Measurements from ENCODE around the gene NKX1-1. TPM values are rescaled to one million over a fixed set of nuclear protein-coding genes. Genes with fewer than 3 reads are reported as not detected.

The NKX1-1 gene
- total RNA-seq, 2 experiments from 2014 or later = not detected

DNA sequence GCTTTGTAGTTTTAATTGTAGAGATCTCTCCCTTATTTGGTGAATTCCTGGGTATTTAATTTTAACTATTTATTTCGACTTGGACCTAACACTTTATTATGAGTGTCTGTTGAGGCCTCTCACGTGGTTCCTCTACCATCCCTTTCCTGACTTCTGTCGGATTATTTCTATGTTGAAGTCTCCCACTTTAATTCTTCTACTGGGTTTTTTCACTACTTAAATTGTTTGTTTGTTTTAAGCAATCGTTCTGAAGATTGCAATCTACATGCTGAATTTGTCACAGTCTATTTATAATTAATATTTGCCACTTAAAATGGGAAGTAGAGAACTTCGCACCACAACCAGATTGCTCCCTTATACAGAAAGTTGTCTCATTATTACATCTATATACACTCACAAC, 20.8 kb upstream of the NKX1-1 start:
- H3K9me3 ChIP-seq (ENCODE audit: control insufficient read depth in 1 of 2, insufficient read depth in 1 of 2, low read length in 2 of 2) = no peaks in the 10 kb centered on the region
- ATAC-seq (ENCODE audit: poor library complexity) (no peak), DNase-seq (no peak)
- Mint-ChIP-seq H3K4me3 (no peak overlapping the region), H3K27me3 (peaks cover 27% of the 10 kb centered on the region), H3K4me1 (ENCODE audit: low read depth) (no peaks in the 10 kb centered on the region), H3K27ac (no peak overlapping the region), H3K36me3 (ENCODE audit: low read depth) (no peaks in the 10 kb centered on the region), H3K9me3 (no peaks in the 10 kb centered on the region)
- TF ChIP-seq, protein P1, sequence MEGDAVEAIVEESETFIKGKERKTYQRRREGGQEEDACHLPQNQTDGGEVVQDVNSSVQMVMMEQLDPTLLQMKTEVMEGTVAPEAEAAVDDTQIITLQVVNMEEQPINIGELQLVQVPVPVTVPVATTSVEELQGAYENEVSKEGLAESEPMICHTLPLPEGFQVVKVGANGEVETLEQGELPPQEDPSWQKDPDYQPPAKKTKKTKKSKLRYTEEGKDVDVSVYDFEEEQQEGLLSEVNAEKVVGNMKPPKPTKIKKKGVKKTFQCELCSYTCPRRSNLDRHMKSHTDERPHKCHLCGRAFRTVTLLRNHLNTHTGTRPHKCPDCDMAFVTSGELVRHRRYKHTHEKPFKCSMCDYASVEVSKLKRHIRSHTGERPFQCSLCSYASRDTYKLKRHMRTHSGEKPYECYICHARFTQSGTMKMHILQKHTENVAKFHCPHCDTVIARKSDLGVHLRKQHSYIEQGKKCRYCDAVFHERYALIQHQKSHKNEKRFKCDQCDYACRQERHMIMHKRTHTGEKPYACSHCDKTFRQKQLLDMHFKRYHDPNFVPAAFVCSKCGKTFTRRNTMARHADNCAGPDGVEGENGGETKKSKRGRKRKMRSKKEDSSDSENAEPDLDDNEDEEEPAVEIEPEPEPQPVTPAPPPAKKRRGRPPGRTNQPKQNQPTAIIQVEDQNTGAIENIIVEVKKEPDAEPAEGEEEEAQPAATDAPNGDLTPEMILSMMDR (IDR thresholded peaks at IDR 0.05) = no peak
- peaks cover 0 to 16% of the 10 kb centered on the region in 2 experiments for H3K27me3 ChIP-seq (ENCODE audit: control insufficient read depth in 1 of 2, insufficient read depth in 2 of 2, low read length in 2 of 2)
- no peaks in the 10 kb centered on the region for H3K4me1 ChIP-seq (ENCODE audit: insufficient read depth, low read length)
- H3K36me3 ChIP-seq (ENCODE audit: insufficient read depth, low read length) = no peaks in the 10 kb centered on the region
- POLR2A ChIA-PET = no interaction called here
- no peak overlapping the region for H3K27ac ChIP-seq (ENCODE audit: low read depth in 1 of 2, low read length in 2 of 2)
- CTCF ChIA-PET = no interaction called here
- intact Hi-C loops (cut with DNase I, micrococcal nuclease) = no loop called here
- H3K4me3 ChIP-seq (ENCODE audit: low read length) = no peak overlapping the region

DNA sequence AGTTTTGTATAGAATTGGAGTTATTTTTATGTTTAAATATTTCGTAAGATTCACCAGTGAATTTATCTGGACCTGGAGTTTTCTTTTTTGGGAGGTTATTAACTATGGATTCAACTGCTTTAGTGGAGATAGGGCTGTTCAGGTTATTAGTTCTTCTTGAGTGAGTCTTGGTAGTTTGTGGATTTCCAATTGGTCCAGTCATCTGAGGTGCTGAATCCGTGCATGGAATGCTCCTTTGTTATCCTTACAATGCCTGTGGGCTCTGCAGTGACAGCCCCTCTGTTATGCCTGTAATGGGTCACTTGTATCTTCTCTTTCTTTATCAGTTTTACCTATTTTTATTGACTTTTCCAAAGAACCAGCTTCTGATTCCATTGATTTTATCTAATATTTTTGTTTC, 15.4 kb upstream of the NKX1-1 start:
- no peak overlapping the region for H3K4me3 ChIP-seq (ENCODE audit: low read length)
- Mint-ChIP-seq H3K27ac (no peak overlapping the region), H3K36me3 (ENCODE audit: low read depth) (no peaks in the 10 kb centered on the region), H3K9me3 (no peaks in the 10 kb centered on the region), H3K4me3 (no peak overlapping the region), H3K4me1 (ENCODE audit: low read depth) (no peaks in the 10 kb centered on the region), H3K27me3 (peaks cover 60% of the 10 kb centered on the region)
- POLR2A ChIA-PET = no interaction called here
- H3K27me3 ChIP-seq (ENCODE audit: control insufficient read depth in 1 of 2, insufficient read depth in 2 of 2, low read length in 2 of 2) = peaks cover 5 to 20% of the 10 kb centered on the region in 2 experiments
- ATAC-seq (ENCODE audit: poor library complexity) = no peak
- no peak for DNase-seq
- H3K4me1 ChIP-seq (ENCODE audit: insufficient read depth, low read length) = no peaks in the 10 kb centered on the region
- no peak overlapping the region for H3K27ac ChIP-seq (ENCODE audit: low read depth in 1 of 2, low read length in 2 of 2)
- intact Hi-C loops (cut with DNase I, micrococcal nuclease) = no loop called here
- H3K9me3 ChIP-seq (ENCODE audit: control insufficient read depth in 1 of 2, insufficient read depth in 1 of 2, low read length in 2 of 2) = peaks cover 0 to 3% of the 10 kb centered on the region in 2 experiments
- H3K36me3 ChIP-seq (ENCODE audit: insufficient read depth, low read length) = no peaks in the 10 kb centered on the region
- CTCF ChIA-PET = no interaction called here
- TF ChIP-seq, protein P1 (IDR thresholded peaks at IDR 0.05) = no peak

DNA sequence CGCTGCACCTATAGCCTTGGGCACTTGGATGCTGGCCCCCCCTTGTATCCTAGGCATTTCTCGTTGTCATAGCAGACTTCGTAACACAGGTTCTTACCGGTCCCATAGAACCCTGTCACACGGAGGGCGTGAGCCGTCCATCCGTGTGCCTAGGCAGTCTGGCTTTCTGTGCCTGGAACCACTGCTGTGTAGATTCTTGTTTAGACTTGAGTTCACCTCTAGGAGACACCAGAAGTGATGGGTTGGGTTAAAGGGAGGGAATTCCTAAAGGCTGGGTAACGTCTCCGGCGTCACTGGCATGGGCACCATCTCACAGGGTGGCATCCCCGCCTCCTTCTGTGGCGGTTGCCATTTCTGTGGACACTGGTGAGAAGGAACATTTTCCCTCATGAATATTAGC, 13.5 kb upstream of the NKX1-1 start:
- H3K36me3 ChIP-seq (ENCODE audit: insufficient read depth, low read length) = no peaks in the 10 kb centered on the region
- ChIA-PET POLR2A (no interaction called here), CTCF (no interaction called here)
- peaks cover 19 to 35% of the 10 kb centered on the region in 2 experiments for H3K27me3 ChIP-seq (ENCODE audit: control insufficient read depth in 1 of 2, insufficient read depth in 2 of 2, low read length in 2 of 2)
- Mint-ChIP-seq H3K27ac (no peak overlapping the region), H3K4me3 (no peak overlapping the region), H3K36me3 (ENCODE audit: low read depth) (no peaks in the 10 kb centered on the region), H3K4me1 (ENCODE audit: low read depth) (no peaks in the 10 kb centered on the region), H3K27me3 (peaks cover 66% of the 10 kb centered on the region), H3K9me3 (no peaks in the 10 kb centered on the region)
- H3K27ac ChIP-seq (ENCODE audit: low read depth in 1 of 2, low read length in 2 of 2) = no peak overlapping the region
- ATAC-seq (ENCODE audit: poor library complexity) (no peak), DNase-seq (no peak)
- peaks cover 0 to 21% of the 10 kb centered on the region in 2 experiments for H3K9me3 ChIP-seq (ENCODE audit: control insufficient read depth in 1 of 2, insufficient read depth in 1 of 2, low read length in 2 of 2)
- TF ChIP-seq, protein P1 (IDR thresholded peaks at IDR 0.05) = no peak
- H3K4me1 ChIP-seq (ENCODE audit: insufficient read depth, low read length) = no peaks in the 10 kb centered on the region
- H3K4me3 ChIP-seq (ENCODE audit: low read length) = no peak overlapping the region
- intact Hi-C loops (cut with DNase I, micrococcal nuclease) = no loop called here

All from CD4-positive, alpha-beta T cell (primary cell).